H1 (cell line): Measurements from ENCODE around the gene LDLRAD4. TPM values are rescaled to one million over a fixed set of nuclear protein-coding genes. Genes with fewer than 3 reads are reported as not detected.

Experiments
- CTCF ChIA-PET: fragments of 300-600 bp; sonication (Branson Sonifier 250); formaldehyde crosslinking; loops from one replicate; lab custom pipeline; 2021; ENCODE audit not compliant: partially characterized antibody; lab: Charles Lee
- POLR2A ChIA-PET: fragments of 300-600 bp; sonication (Branson Sonifier 250); formaldehyde crosslinking; loops from one replicate; lab custom pipeline; 2021; ENCODE audit warnings: inconsistent platforms; ENCODE audit not compliant: partially characterized antibody; lab: Charles Lee
- DNase-seq, 2 experiments: peaks; one replicate each; pipeline versions ENCODE4 v3.0.0 to v3.0.0-alpha.2; 2010 to 2022; ENCODE audit warnings: low spot score in 2 of 2, low read depth in 1 of 2, mixed read lengths in 1 of 2
- FAIRE-seq: peaks from 2 replicates; lab custom pipeline; 2011; peaks lifted over from hg19 to GRCh38; lab: Jason Lieb, UNC
- H2AFZ ChIP-seq: 2 replicates; pipeline ENCODE4 v1.8.1; 2012; ENCODE audit warnings: low read length, inconsistent platforms
- H2AK5ac ChIP-seq: 2 replicates; pipeline ENCODE4 v1.6.1; 2013; ENCODE audit warnings: low read depth, low read length
- H2BK120ac ChIP-seq: replicated peaks from 2 replicates; pipeline ENCODE3; 2013; ENCODE audit warnings: low read depth, low read length, inconsistent platforms
- H2BK12ac ChIP-seq: 2 replicates; pipeline ENCODE4 v1.6.1; 2013; ENCODE audit warnings: low read depth, low read length
- H2BK15ac ChIP-seq: 2 replicates; pipeline ENCODE4 v1.6.1; 2013; ENCODE audit warnings: low read length
- H2BK20ac ChIP-seq: 2 replicates; pipeline ENCODE4 v1.6.1; 2013; ENCODE audit warnings: low read length
- H2BK5ac ChIP-seq: 2 replicates; pipeline ENCODE4 v1.6.1; 2013; ENCODE audit warnings: low read depth, low read length
- H3K14ac ChIP-seq: 2 replicates; pipeline ENCODE4 v1.6.1; 2013; ENCODE audit warnings: inconsistent platforms; ENCODE audit not compliant: insufficient read length
- H3K18ac ChIP-seq: 2 replicates; pipeline ENCODE4 v1.6.1; 2013; ENCODE audit warnings: low read length; ENCODE audit errors: extremely low read depth
- H3K23ac ChIP-seq: 2 replicates; pipeline ENCODE4 v1.6.1; 2013; ENCODE audit warnings: inconsistent platforms; ENCODE audit not compliant: insufficient read length
- H3K23me2 ChIP-seq: 2 replicates; pipeline ENCODE4 v1.6.1; 2013; ENCODE audit warnings: low read depth, low read length
- H3K27ac ChIP-seq: 2 replicates; pipeline ENCODE4 v1.6.1; 2011; ENCODE audit warnings: low read depth, low read length, inconsistent platforms
- H3K27me3 ChIP-seq, 4 experiments: replicated peaks in 1 of 4; 1 replicate in 1 of 4; 2 replicates in 3 of 4; pipeline versions ENCODE4 v1.6.1 to v1.8.1; 2011 to 2013; ENCODE audit warnings: low read length in 3 of 4, mild to moderate bottlenecking in 3 of 4, inconsistent platforms in 2 of 4, mixed read lengths in 2 of 4, moderate library complexity in 1 of 4; ENCODE audit not compliant: control insufficient read depth in 3 of 4, insufficient read depth in 3 of 4; ENCODE audit errors: extremely low read depth in 1 of 4
- H3K36me3 ChIP-seq, 4 experiments: 2 replicates each; pipeline versions ENCODE4 v1.6.1 to v1.8.1; 2011 to 2013; ENCODE audit warnings: mild to moderate bottlenecking in 4 of 4, low read length in 3 of 4, moderate library complexity in 2 of 4, control low read depth in 1 of 4, inconsistent platforms in 1 of 4; ENCODE audit not compliant: insufficient read depth in 4 of 4, control insufficient read depth in 2 of 4
- H3K4ac ChIP-seq: replicated peaks from 2 replicates; pipeline ENCODE3; 2013; ENCODE audit warnings: low read length, low read depth, mixed read lengths, inconsistent platforms; ENCODE audit not compliant: insufficient read length
- H3K4me1 ChIP-seq, 4 experiments: replicated peaks in 1 of 4; 1 replicate in 1 of 4; 2 replicates in 3 of 4; pipeline versions ENCODE4 v1.6.1 to v1.8.1; 2011 to 2013; ENCODE audit warnings: low read length in 3 of 4, inconsistent platforms in 2 of 4, mixed read lengths in 1 of 4; ENCODE audit not compliant: insufficient read depth in 4 of 4, control insufficient read depth in 3 of 4
- H3K4me2 ChIP-seq, 2 experiments: 2 replicates each; pipeline versions ENCODE4 v1.6.1 to v1.8.1; 2011 to 2013; ENCODE audit warnings: low read depth in 2 of 2, low read length in 2 of 2, control low read depth in 1 of 2, inconsistent platforms in 1 of 2, mild to moderate bottlenecking in 1 of 2; ENCODE audit not compliant: insufficient read depth in 1 of 2
- H3K4me3 ChIP-seq, 4 experiments: fragments of 200-600, 300-600 bp in 1 of 4; sonication (generic), shearing (Covaris generic), sonication (Bioruptor Twin) in 1 of 4; 2 replicates each; pipeline versions ENCODE4 v1.5.1 to v1.8.1; 2011 to 2016; ENCODE audit warnings: low read length in 4 of 4, low read depth in 3 of 4, control low read depth in 2 of 4, inconsistent platforms in 2 of 4, mild to moderate bottlenecking in 2 of 4, mixed read lengths in 1 of 4, moderate library complexity in 1 of 4; ENCODE audit not compliant: insufficient read depth in 2 of 4; ENCODE audit errors: extremely low read depth in 1 of 4
- H3K56ac ChIP-seq: replicated peaks from 2 replicates; pipeline ENCODE3; 2013; ENCODE audit warnings: low read depth, mild to moderate bottlenecking, mixed read lengths, low read length, inconsistent platforms; ENCODE audit not compliant: insufficient read length
- H3K79me1 ChIP-seq: 2 replicates; pipeline ENCODE4 v1.6.1; 2013; ENCODE audit warnings: low read depth, low read length, control low read depth
- H3K79me2 ChIP-seq, 2 experiments: 2 replicates each; pipeline versions ENCODE4 v1.6.1 to v1.8.1; 2012 to 2013; ENCODE audit warnings: low read length in 2 of 2, mild to moderate bottlenecking in 2 of 2, inconsistent platforms in 1 of 2; ENCODE audit not compliant: insufficient read depth in 2 of 2, control insufficient read depth in 1 of 2
- H3K9ac ChIP-seq, 4 experiments: replicated peaks in 1 of 4; 1 replicate in 1 of 4; 2 replicates in 3 of 4; pipeline versions ENCODE4 v1.6.1 to v1.8.1; 2011 to 2013; ENCODE audit warnings: low read depth in 3 of 4, low read length in 3 of 4, control low read depth in 2 of 4, mild to moderate bottlenecking in 2 of 4, moderate library complexity in 2 of 4, inconsistent platforms in 1 of 4; ENCODE audit errors: extremely low read depth in 1 of 4
- H3K9me3 ChIP-seq, 2 experiments: 2 replicates each; pipeline versions ENCODE4 v1.6.1 to v1.8.1; 2012 to 2013; ENCODE audit warnings: mild to moderate bottlenecking in 2 of 2, moderate library complexity in 2 of 2, control low read depth in 1 of 2, inconsistent platforms in 1 of 2, low read depth in 1 of 2, low read length in 1 of 2, mixed read lengths in 1 of 2; ENCODE audit not compliant: insufficient read depth in 2 of 2
- H4K20me1 ChIP-seq, 2 experiments: replicated peaks in 1 of 2; 2 replicates each; pipeline versions ENCODE3 to v1.8.1; 2011 to 2013; ENCODE audit warnings: inconsistent platforms in 2 of 2, low read length in 2 of 2, mild to moderate bottlenecking in 1 of 2; ENCODE audit not compliant: insufficient read depth in 2 of 2, control insufficient read depth in 1 of 2
- H4K5ac ChIP-seq: 2 replicates; pipeline ENCODE4 v1.6.1; 2013; ENCODE audit warnings: low read length, low read depth, mixed read lengths, inconsistent platforms; ENCODE audit not compliant: insufficient read length
- H4K8ac ChIP-seq: 2 replicates; pipeline ENCODE4 v1.8.0; 2013; ENCODE audit warnings: mild to moderate bottlenecking, moderate library complexity, low read length, inconsistent platforms; ENCODE audit not compliant: insufficient read depth; ENCODE audit errors: extremely low read depth
- H4K91ac ChIP-seq: replicated peaks from 2 replicates; pipeline ENCODE3; 2013; ENCODE audit warnings: low read length, mixed read lengths, inconsistent platforms; ENCODE audit not compliant: insufficient read length
- BCL11A ChIP-seq, 2 experiments: IDR thresholded peaks; one replicate each; pipeline ENCODE4 v1.6.1; 2011; ENCODE audit warnings: low read depth in 2 of 2, low read length in 2 of 2, mild to moderate bottlenecking in 2 of 2
- FOSL1 ChIP-seq: IDR thresholded peaks from 2 replicates; pipeline ENCODE4 v1.6.1; 2011; ENCODE audit warnings: mild to moderate bottlenecking, low read depth, low read length, moderate library complexity; ENCODE audit not compliant: insufficient read depth
- KDM5A ChIP-seq: fragments of 200-600 bp; IDR thresholded peaks from 2 replicates; pipeline ENCODE4 v1.7.1; 2012; ENCODE audit warnings: mild to moderate bottlenecking, low read length, inconsistent platforms, mixed read lengths
- PHF8 ChIP-seq: fragments of 200-600 bp; sonication (generic); conservative IDR thresholded peaks from 2 replicates; pipeline ENCODE4 v1.7.1; 2012; ENCODE audit warnings: low read depth, mild to moderate bottlenecking, inconsistent platforms, low read length, moderate library complexity
- POLR2A ChIP-seq, 2 experiments: IDR thresholded peaks; 1 replicate in 1 of 2; 2 replicates in 1 of 2; pipeline ENCODE4 v1.6.1; 2011; ENCODE audit warnings: low read depth in 2 of 2, low read length in 2 of 2, mild to moderate bottlenecking in 2 of 2; ENCODE audit errors: control extremely low read depth in 1 of 2
- TAF7 ChIP-seq: optimal IDR thresholded peaks from 2 replicates; pipeline ENCODE3; 2011; ENCODE audit warnings: low read depth, mild to moderate bottlenecking, inconsistent platforms, low read length, moderate library complexity, borderline replicate concordance
- WGBS, 2 experiments: shearing (Covaris generic) in 1 of 2; methylation state at CpG; one replicate each; pipeline versions ENCODE4 v1.1.6 to v1.1.7; 2013 to 2015; ENCODE audit warnings: low lambda C conversion rate in 2 of 2, mixed read lengths in 2 of 2, inconsistent platforms in 1 of 2, low coverage in 1 of 2, missing lambda C conversion rate in 1 of 2; ENCODE audit not compliant: insufficient replicate concordance in 2 of 2, insufficient coverage in 1 of 2, insufficient read length in 1 of 2; ENCODE audit errors: extremely low coverage in 1 of 2, missing lambda C conversion rate in 1 of 2; 5-methylcytosine and 5-hydroxymethylcytosine counted together
- polyA plus RNA-seq, 7 experiments: library from polyadenylated mRNA; depleted of rRNA in 3 of 7; stranded (reverse) in 5 of 7; unstranded in 2 of 7; fragments of >200 nt in 5 of 7; fragments of 200-250 nt in 2 of 7; gene quantifications; 1 replicate in 5 of 7; 2 replicates in 1 of 7; 4 replicates in 1 of 7; pipeline versions ENCODE4 v1.2.1 to v1.2.3, GENCODE V29; 2011 to 2013; ENCODE audit warnings: missing spikeins in 2 of 7, mixed read lengths in 2 of 7
- total RNA-seq: library from RNA; stranded (reverse); fragmentation: NEBNext Ultra II Directional; extraction: Animal tissue kit (Norgen Biotek cat#: 25700); gene quantifications from 2 replicates; pipeline ENCODE4 v1.2.1, GENCODE V29; 2021

The LDLRAD4 gene
- total and polyA plus RNA-seq, 2 of the 8 experiments (the other 6 are each of a cell fraction or from before 2014, with no cell fraction given), result 0.77 to 1.4 TPM

DNA sequence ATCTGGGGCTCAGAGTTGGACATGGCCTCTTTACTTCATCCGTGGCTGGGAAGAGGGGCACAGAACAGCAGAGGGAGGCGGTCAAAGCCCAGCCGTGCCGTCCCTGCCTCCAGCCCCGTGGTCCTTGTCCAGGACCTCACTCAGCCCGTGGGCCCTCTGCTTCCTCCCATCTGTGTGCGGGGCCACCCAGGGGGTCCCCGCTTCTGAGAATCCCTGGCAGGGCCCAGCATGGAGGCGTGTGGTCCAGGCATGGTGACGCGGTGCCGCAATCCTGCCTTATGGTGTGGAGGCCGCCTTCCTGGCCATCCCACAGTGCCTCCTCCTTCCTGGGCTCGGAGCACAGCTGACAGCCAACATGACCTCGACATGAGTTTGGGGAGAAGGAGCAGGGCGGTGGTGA is 275.2 kb downstream of the LDLRAD4 start:
- no peak overlapping the region for H3K14ac ChIP-seq
- H4K20me1 ChIP-seq, result no peaks in the 10 kb centered on the region
- no peak overlapping the region for H3K27ac ChIP-seq
- H2BK5ac ChIP-seq, result no peak overlapping the region
- no peak overlapping the region for H3K4me3 ChIP-seq
- H3K56ac ChIP-seq, result no peak overlapping the region
- 89% methylated on average over 16 of the region's 16 CpGs; no CpG with 5 or more reads in 1 of the 2 experiments for WGBS, 2 experiments
- no peak overlapping the region for H3K9ac ChIP-seq
- peaks cover 0 to 3% (median 0%) of the 10 kb centered on the region in 4 experiments; a peak in 1 of 7 replicates for H3K4me1 ChIP-seq
- no peak for DNase-seq
- H3K36me3 ChIP-seq, result no peaks in the 10 kb centered on the region
- H2AFZ ChIP-seq, result no peak overlapping the region
- no peak overlapping the region for H2BK12ac ChIP-seq
- H3K9me3 ChIP-seq, result peaks cover 3 to 8% of the 10 kb centered on the region in 2 experiments
- H3K79me2 ChIP-seq, result no peaks in the 10 kb centered on the region
- H3K27me3 ChIP-seq, result no peaks in the 10 kb centered on the region
- H3K23ac ChIP-seq, result no peak overlapping the region
- no peak overlapping the region for H2AK5ac ChIP-seq
- POLR2A ChIA-PET, result no interaction called here
- H3K79me1 ChIP-seq, result no peaks in the 10 kb centered on the region
- no peaks in the 10 kb centered on the region for H3K23me2 ChIP-seq
- no peak overlapping the region for H3K4me2 ChIP-seq
- H4K5ac ChIP-seq, result no peak overlapping the region
- H2BK15ac ChIP-seq, result no peak overlapping the region
- H3K18ac ChIP-seq, result no peak overlapping the region
- H4K8ac ChIP-seq, result no peak overlapping the region
- FAIRE-seq, result no peak
- peak overlapping the region; percentile 82 for H4K91ac ChIP-seq
- no peak overlapping the region for H3K4ac ChIP-seq
- H2BK20ac ChIP-seq, result no peak overlapping the region
- TF ChIP-seq TAF7, result no peak
- no peak for TF ChIP-seq KDM5A
- no peak for TF ChIP-seq BCL11A (IDR thresholded peaks at IDR 0.05; ENCODE audit: low read depth in 2 of 2, low read length in 2 of 2)
- no peak for TF ChIP-seq POLR2A (IDR thresholded peaks at IDR 0.05; ENCODE audit: control extremely low read depth in 1 of 2, low read depth in 2 of 2, low read length in 2 of 2)
- no peak for TF ChIP-seq PHF8
- no peak for TF ChIP-seq FOSL1
- H2BK120ac ChIP-seq, result no peak overlapping the region
- CTCF ChIA-PET, result interaction anchor here (0.6 to 0.7 kb wide), 2 partner anchors 403 to 981 kb away, joined by 3 read pairs; no protein-coding TSS in a partner anchor
